Activated CD4-positive, alpha-beta memory T cell treated with anti-CD3 and anti-CD28 coated beads for 36 hours (primary cell): ENCODE measurements around the gene RHBDF2. TPM values are rescaled to one million over a fixed set of nuclear protein-coding genes. Genes with fewer than 3 reads are reported as not detected.
"Not testable (repeated sequence)": the region's sequence is repeated elsewhere in the genome, so short reads cannot be mapped to it uniquely, and the experiment has no call there.

Experiments
- CTCF ChIA-PET: fragments of 350-600 bp; sonication (Branson Sonifier 250); formaldehyde crosslinking; loops from one replicate; lab custom pipeline; 2021; ENCODE audit warnings: antibody characterized with exemption, inconsistent platforms; lab: Charles Lee
- POLR2A ChIA-PET: fragments of 350-600 bp; sonication (Branson Sonifier 250); formaldehyde crosslinking; loops from one replicate; lab custom pipeline; 2021; ENCODE audit warnings: antibody characterized with exemption; lab: Charles Lee
- DNase-seq: peaks from one replicate; pipeline ENCODE4 v3.0.0-alpha.2; 2020
- H3K27ac Mint-ChIP-seq: one replicate; pipeline ENCODE4 v1.8.0; 2021; ENCODE audit warnings: mixed read lengths
- H3K27me3 Mint-ChIP-seq: one replicate; pipeline ENCODE4 v1.8.0; 2021; ENCODE audit warnings: mixed read lengths
- H3K36me3 Mint-ChIP-seq: one replicate; pipeline ENCODE4 v1.8.0; 2021; ENCODE audit warnings: mixed read lengths
- H3K4me1 Mint-ChIP-seq: one replicate; pipeline ENCODE4 v1.8.0; 2021; ENCODE audit warnings: low read depth, mixed read lengths
- H3K4me3 Mint-ChIP-seq: one replicate; pipeline ENCODE4 v1.8.0; 2021; ENCODE audit warnings: mild to moderate bottlenecking, mixed read lengths
- H3K9me3 Mint-ChIP-seq: one replicate; pipeline ENCODE4 v1.8.0; 2021; ENCODE audit warnings: mixed read lengths
- intact Hi-C: fragments of 100-400 bp; cut with micrococcal nuclease; formaldehyde crosslinking; loops from one replicate; pipeline ENCODE4 v1.15.1; 2023
- total RNA-seq, 2 experiments: library from RNA; stranded (reverse); gene quantifications; one replicate each; pipeline ENCODE4 v1.2.3, GENCODE V29; 2021

The RHBDF2 gene
- total RNA-seq, 2 experiments from 2014 or later: 28.9 to 30.0 TPM

DNA sequence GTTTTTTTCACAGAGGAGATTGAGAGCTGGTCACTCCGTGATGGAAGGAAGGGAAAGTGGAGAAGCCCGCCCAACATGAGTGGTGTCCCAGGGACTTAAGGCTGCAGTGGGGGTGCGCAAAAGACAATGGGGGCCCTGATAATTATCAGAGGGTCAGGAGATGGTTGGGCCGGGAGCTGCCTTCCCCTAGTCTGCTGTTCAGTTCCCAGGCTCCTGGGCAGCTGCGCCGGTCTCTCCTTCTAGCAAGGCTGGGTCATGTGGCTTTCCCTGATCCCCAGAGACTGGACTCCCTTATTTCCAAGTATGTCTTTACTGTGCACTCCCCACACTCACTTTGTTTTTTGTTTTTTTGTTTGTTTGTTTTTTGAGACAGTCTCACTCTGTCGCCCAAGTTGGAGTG, 20.0 kb upstream of the RHBDF2 start:
- ChIA-PET POLR2A (no interaction called here), CTCF (interaction anchor here (1.0 to 5.1 kb wide), 6 partner anchors 11 to 161 kb away, joined by 5 to 112 read pairs (median 24); no protein-coding TSS in a partner anchor)
- no peak overlapping the region for H3K27ac Mint-ChIP-seq
- H3K36me3 Mint-ChIP-seq: no peaks in the 10 kb centered on the region
- H3K9me3 Mint-ChIP-seq: no peaks in the 10 kb centered on the region
- H3K27me3 Mint-ChIP-seq: peaks cover 2% of the 10 kb centered on the region
- H3K4me3 Mint-ChIP-seq: no peak overlapping the region
- H3K4me1 Mint-ChIP-seq: peaks cover 23% of the 10 kb centered on the region
- intact Hi-C loops: no loop called here
- DNase-seq: no peak

DNA sequence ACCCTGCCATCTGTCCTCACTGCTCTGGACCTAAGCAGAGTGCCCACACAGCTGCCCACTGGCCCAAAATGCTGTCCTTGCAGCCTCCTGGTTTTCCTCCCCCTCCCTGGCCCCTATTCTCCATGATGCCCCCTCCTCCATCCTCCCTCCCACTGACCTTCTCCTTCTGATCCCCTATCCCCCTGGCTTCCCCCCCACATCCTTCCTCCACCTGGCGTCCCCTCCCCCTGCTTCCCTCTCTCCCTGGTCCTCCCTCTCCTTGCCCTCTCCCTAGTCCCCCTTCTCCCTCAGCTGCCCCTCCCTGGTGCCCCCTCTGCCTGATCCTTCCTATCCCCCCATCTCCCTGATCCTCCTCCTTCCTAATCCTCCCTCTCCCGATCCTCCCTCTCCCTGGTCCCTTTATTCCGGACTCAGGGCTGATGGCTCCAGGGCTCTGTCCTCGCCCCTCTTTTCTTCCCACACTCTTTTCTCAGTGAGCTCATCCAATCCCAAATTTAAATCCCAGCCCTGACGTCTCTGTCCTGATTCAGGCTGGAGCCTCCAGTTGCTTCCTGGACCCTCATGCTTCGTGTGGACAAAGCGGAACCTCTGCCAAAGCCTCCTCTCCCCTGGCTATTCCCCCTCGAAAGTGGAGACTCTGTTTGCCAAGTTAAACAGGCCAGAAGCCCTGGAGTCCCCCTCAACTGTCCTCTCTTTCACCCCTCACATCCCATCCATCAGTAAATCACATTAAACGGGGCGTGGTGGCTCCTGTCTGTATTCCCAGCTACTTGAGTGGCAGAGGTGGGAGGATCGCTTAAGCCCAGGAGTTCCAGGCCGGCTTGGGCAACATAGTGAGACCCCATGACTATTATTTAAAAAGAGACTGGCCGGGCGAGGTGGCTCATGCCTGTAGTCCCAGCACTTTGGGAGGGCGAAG, 18.1 kb upstream of the RHBDF2 start:
- POLR2A ChIA-PET: interaction anchor here (0.6 to 0.7 kb wide), 3 partner anchors 144 to 480 kb away, joined by 3 read pairs; no protein-coding TSS in a partner anchor
- Mint-ChIP-seq H3K9me3 (no peaks in the 10 kb centered on the region), H3K27me3 (peaks cover 2% of the 10 kb centered on the region)

DNA sequence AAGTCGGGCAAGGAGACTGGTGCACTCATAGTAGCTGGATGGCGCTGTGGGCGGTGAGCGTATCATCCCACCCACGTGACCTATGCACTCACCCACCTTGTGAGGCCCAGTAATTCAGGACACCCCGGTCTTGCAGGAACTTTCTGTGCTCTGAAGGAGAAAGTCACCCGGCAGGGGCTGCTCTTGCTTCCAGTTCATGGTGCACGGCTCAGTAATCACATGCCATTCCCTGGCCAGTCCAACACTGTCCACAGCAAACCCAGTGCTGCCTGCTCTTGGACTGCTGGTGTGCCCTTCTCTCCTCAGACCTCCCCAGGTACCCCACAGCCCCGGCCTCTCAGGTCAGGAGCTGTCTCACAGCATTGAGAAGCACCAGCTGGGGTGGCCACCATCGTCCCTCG, 16.4 kb upstream of the RHBDF2 start:
- H3K4me1 Mint-ChIP-seq: peaks cover 41% of the 10 kb centered on the region
- peak overlapping the region; percentile 43 for H3K27ac Mint-ChIP-seq
- POLR2A ChIA-PET: interaction anchor here (0.6 to 3.7 kb wide), 2 partner anchors 11 to 40 kb away, joined by 3 to 16 read pairs; no protein-coding TSS in a partner anchor

More for the DNA sequence above, 18.1 kb upstream of the RHBDF2 start:
- CTCF ChIA-PET: interaction anchor here (0.5 to 4.9 kb wide), 5 partner anchors 38 to 163 kb away, joined by 3 to 42 read pairs (median 3); partner anchors contain the start of gene ST6GALNAC2
- no peak overlapping the region for H3K27ac Mint-ChIP-seq
- intact Hi-C loops: loop anchor here (5.0 kb wide), 2 partner anchors 67 to 337 kb away; partner anchors contain the start of gene UBE2O
- H3K4me3 Mint-ChIP-seq: no peak overlapping the region
- peaks cover 36% of the 10 kb centered on the region for H3K4me1 Mint-ChIP-seq
- H3K36me3 Mint-ChIP-seq: no peaks in the 10 kb centered on the region
- no peak for DNase-seq

DNA sequence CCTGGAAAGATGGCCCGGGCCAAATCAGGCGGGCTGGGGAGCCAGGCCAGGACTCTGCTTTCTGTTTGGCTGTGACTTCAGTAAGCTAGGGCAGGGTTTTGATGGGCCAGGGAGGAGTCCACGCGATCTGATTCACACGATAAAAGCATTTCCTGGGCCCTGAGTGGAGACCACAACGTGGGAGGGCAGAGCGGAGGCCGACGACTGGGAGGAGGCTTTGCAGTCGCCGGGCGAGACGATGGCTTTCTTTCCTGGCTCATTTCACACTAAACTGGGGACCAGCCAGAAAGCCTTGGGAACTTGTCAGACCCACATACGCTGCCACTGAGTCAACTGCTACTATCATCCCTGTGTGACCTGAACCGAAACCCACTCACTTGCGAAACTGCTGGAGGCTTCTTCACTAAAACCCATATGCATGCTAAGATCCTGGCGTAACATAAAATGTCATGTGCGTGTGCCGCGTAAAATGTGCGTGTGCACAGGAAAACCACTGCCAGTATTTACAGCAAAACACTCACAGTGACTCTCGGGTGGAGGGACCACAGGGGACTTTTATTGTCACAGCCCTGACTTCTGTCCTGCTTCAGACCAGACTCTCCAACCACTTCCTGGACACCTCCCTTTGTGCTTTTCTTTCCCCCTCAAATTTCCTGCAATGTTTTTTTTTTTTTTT, 14.2 kb upstream of the RHBDF2 start:
- H3K4me3 Mint-ChIP-seq: peak overlapping the region; percentile 62
- H3K36me3 Mint-ChIP-seq: no peaks in the 10 kb centered on the region
- H3K27me3 Mint-ChIP-seq: no peaks in the 10 kb centered on the region
- H3K9me3 Mint-ChIP-seq: no peaks in the 10 kb centered on the region
- ChIA-PET CTCF (interaction anchor here (0.8 to 2.3 kb wide), 12 partner anchors 8 to 166 kb away, joined by 3 to 5 read pairs (median 4); no protein-coding TSS in a partner anchor), POLR2A (interaction anchor here (1.0 to 3.7 kb wide), 5 partner anchors 12 to 46 kb away, joined by 3 to 16 read pairs (median 5); partner anchors contain the start of gene RHBDF2)
- peaks cover 45% of the 10 kb centered on the region for H3K4me1 Mint-ChIP-seq
- DNase-seq: peak; percentile 91
- intact Hi-C loops: loop anchor here (1.0 to 5.0 kb wide), 7 partner anchors 14 to 333 kb away; partner anchors contain the start of genes JMJD6, METTL23, RHBDF2 and SRSF2
- peak overlapping the region; percentile 95 for H3K27ac Mint-ChIP-seq

More for the DNA sequence above, 16.4 kb upstream of the RHBDF2 start:
- H3K4me3 Mint-ChIP-seq: no peak overlapping the region
- H3K9me3 Mint-ChIP-seq: no peaks in the 10 kb centered on the region
- DNase-seq: peak; percentile 28
- H3K27me3 Mint-ChIP-seq: no peaks in the 10 kb centered on the region
- intact Hi-C loops: loop anchor here (5.0 kb wide), 2 partner anchors 65 to 335 kb away; partner anchors contain the start of gene UBE2O
- no peaks in the 10 kb centered on the region for H3K36me3 Mint-ChIP-seq
- CTCF ChIA-PET: interaction anchor here (0.6 to 4.4 kb wide), 5 partner anchors 11 to 134 kb away, joined by 3 to 16 read pairs (median 3); partner anchors contain the start of gene AANAT

DNA sequence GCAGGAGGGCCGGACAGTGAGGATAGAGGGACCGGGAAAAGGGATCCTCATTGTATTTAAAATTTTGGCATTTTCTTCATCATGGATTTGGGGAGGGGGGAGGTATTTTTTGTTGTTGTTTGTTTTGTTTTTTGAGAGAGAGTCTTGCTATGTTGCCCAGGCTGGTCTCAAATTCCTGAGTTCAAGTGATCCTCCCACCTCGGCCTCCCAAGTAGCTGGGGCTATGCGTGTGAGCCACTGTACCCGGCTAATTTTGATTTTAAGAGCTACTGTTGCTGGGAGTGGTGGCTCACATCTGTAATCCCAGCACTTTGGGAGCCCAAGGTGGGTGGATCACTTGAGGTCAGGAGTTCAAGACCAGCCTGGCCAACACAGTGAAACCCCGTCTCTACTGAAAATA, 13.1 kb upstream of the RHBDF2 start:
- H3K27ac Mint-ChIP-seq: peak overlapping the region; percentile 95
- CTCF ChIA-PET: interaction anchor here (0.8 to 1.5 kb wide), 5 partner anchors 9 to 167 kb away, joined by 3 to 5 read pairs (median 4); no protein-coding TSS in a partner anchor
- H3K27me3 Mint-ChIP-seq, DNase-seq, H3K36me3 Mint-ChIP-seq, H3K4me3 Mint-ChIP-seq, H3K9me3 Mint-ChIP-seq: not testable (repeated sequence)
- POLR2A ChIA-PET: interaction anchor here (1.1 to 3.7 kb wide), 4 partner anchors 13 to 43 kb away, joined by 3 to 16 read pairs (median 6); partner anchors contain the start of gene RHBDF2
- H3K4me1 Mint-ChIP-seq: peaks cover 45% of the 10 kb centered on the region
- intact Hi-C loops: loop anchor here (2.0 kb wide), 1 partner anchor 156 kb away; no protein-coding TSS in a partner anchor

DNA sequence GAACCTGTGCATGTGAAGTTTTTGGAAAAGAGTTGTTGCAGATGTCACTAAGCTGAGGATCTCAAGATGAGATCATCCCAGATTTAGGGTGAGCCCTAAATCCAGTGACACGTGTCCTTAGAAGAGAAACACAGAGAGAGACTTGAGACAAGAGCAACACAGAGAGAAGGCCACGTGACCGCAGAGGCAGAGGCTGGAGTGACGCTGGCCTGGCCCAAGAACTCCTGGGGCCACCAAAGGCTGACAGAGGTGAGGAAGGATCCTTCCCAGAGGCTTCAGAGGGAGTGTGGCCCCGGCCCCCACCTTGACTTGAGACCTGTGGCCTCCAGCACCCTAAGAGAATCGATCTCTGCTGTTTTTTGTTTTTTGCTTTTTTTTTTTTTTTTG, 12.1 kb upstream of the RHBDF2 start:
- intact Hi-C loops: no loop called here
- no peaks in the 10 kb centered on the region for H3K36me3 Mint-ChIP-seq
- no peaks in the 10 kb centered on the region for H3K9me3 Mint-ChIP-seq
- CTCF ChIA-PET: interaction anchor here (1.2 to 1.4 kb wide), 2 partner anchors 115 to 128 kb away, joined by 3 read pairs; no protein-coding TSS in a partner anchor
- H3K27me3 Mint-ChIP-seq: no peaks in the 10 kb centered on the region
- no peak for DNase-seq
- POLR2A ChIA-PET: no interaction called here
- H3K4me3 Mint-ChIP-seq: no peak overlapping the region
- H3K4me1 Mint-ChIP-seq: peaks cover 42% of the 10 kb centered on the region
- H3K27ac Mint-ChIP-seq: peak overlapping the region; percentile 7

DNA sequence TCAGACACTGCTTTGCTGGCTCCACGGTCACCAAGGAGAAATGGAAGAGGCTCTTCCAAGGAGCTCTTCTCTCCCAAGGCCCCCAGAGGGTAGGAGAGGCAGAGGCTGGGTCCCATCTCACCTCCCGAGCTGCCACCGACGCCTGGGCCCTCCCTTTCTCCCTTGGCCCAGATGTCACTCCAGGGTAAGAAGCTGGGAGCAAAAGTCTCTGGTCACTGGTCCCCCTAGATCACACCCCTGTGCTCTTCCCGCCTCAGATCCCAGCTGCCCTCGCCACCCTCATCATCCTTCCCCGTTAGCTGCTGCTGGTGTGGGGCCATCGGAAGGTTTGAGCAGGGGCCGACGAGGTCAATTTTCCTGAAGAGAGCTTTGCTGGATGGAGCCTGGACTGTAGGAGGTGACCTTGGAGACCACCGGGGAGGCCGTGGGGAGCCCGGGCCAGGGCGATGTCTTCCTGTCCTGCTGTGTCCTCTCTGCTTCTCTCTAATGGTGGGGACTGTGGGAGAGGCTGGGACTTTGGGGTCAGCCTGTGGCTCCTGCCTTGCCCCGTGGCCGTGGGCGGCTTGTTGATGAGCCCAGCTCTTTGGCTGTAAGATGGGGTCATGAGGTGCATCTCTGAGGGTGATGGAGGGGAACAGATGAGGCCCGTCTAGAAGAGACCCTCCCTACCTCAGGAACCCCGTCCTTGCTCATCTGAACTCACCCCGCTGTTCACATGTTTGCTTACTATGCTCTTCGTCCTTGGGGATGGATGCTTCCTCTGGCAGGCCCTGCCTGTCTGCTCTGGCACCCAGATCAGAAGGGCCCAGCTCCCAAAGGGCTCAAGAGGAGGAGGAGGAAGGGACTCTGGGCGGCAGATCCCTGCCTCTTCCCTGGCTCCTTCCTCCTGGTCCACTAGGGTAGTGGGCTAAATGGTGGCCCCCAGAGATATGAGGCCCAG, 11.4 kb upstream of the RHBDF2 start:
- H3K27me3 Mint-ChIP-seq: no peaks in the 10 kb centered on the region
- no peaks in the 10 kb centered on the region for H3K9me3 Mint-ChIP-seq
- H3K4me1 Mint-ChIP-seq: peaks cover 36% of the 10 kb centered on the region
- no peak for DNase-seq
- ChIA-PET POLR2A (interaction anchor here (2.0 kb wide), 1 partner anchor 36 kb away, joined by 4 read pairs; no protein-coding TSS in a partner anchor), CTCF (interaction anchor here (1.2 to 1.6 kb wide), 3 partner anchors 11 to 128 kb away, joined by 3 to 7 read pairs (median 3); no protein-coding TSS in a partner anchor)
- no peak overlapping the region for H3K4me3 Mint-ChIP-seq
- H3K36me3 Mint-ChIP-seq: no peaks in the 10 kb centered on the region
- intact Hi-C loops: no loop called here
- H3K27ac Mint-ChIP-seq: peak overlapping the region; percentile 28

DNA sequence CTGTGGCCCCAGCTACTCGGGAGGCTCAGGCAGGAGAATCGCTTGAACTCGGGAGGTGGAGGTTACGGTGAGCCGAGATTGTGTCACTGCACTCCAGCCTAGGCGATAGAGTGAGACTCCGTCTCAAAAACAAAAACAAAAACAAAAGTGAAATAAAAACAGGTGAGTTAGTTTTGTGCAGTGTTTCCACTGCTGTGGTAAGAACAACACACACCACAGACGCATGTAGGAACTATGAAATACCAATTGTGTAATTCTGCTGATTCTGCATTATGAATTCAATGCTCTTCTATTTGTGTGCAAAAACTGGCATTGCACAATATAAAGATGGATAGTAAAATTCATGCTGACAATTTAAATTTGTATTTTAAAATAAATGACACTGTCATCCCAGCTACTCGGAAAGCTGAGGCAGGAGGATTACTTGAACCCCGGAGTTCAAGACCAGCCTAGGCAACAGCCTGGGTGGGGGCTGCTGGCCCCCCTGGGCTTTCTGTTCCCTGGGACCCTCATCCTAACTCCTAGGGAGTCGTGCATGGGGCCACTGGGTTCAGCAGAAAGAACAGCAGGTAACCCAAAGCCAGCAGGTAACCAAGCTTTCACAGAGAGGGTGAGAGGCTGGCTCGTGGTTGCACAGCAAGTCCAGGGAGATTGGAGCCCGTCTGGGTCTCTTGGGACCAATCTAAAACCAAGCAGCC, 10.6 kb upstream of the RHBDF2 start:
- peaks cover 33% of the 10 kb centered on the region for H3K4me1 Mint-ChIP-seq
- no peaks in the 10 kb centered on the region for H3K9me3 Mint-ChIP-seq
- ChIA-PET CTCF (interaction anchor here (1.2 to 1.6 kb wide), 5 partner anchors 11 to 131 kb away, joined by 3 to 8 read pairs (median 3); partner anchors contain the start of gene AANAT), POLR2A (interaction anchor here (1.3 to 2.0 kb wide), 2 partner anchors 19 to 35 kb away, joined by 4 read pairs; no protein-coding TSS in a partner anchor)
- no peaks in the 10 kb centered on the region for H3K36me3 Mint-ChIP-seq
- H3K27ac Mint-ChIP-seq: no peak overlapping the region
- H3K4me3 Mint-ChIP-seq: no peak overlapping the region
- intact Hi-C loops: no loop called here
- no peak for DNase-seq
- no peaks in the 10 kb centered on the region for H3K27me3 Mint-ChIP-seq

DNA sequence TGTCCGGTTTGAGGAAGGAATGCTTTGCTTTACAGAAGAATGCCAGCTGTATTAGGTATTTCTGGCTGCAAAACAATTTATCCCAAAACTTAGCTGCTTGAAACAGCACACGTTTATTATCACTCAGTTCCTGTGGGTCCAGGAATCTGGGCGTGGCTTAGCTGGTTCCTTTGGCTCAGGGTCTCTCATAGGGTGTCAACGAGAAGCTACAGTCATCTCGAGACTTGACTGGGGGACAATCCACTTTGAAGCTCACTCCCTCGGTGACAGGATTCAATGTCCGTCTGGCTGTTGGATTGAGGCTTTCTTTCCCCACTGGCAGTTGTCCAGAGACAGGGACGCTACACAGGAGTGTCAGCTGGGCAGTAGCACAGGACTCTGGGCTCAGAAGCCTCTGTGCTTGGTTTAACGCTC, 9.6 kb upstream of the RHBDF2 start:
- intact Hi-C loops: no loop called here
- ChIA-PET POLR2A (interaction anchor here (1.3 to 2.0 kb wide), 2 partner anchors 18 to 34 kb away, joined by 4 read pairs; no protein-coding TSS in a partner anchor), CTCF (interaction anchor here (0.7 to 1.5 kb wide), 6 partner anchors 9 to 130 kb away, joined by 3 to 8 read pairs (median 4); partner anchors contain the start of gene AANAT)
- Mint-ChIP-seq H3K36me3 (no peaks in the 10 kb centered on the region), H3K27ac (no peak overlapping the region), H3K4me1 (peaks cover 34% of the 10 kb centered on the region), H3K9me3 (no peaks in the 10 kb centered on the region), H3K4me3 (no peak overlapping the region), H3K27me3 (no peaks in the 10 kb centered on the region)
- no peak for DNase-seq
